Astrocyte of the spinal cord (primary cell): Measurements from ENCODE around the gene ANKS1B.

Source experiments
- DNase-seq: peaks from one replicate; pipeline ENCODE4 v3.0.0; 2011; ENCODE audit warnings: low read depth, low spot score
- H3K4me3 ChIP-seq: 2 replicates; pipeline ENCODE4 v1.5.1; 2011; ENCODE audit warnings: low read depth, mild to moderate bottlenecking, low read length, moderate library complexity
- in situ Hi-C: cut with HindIII; loops from 2 replicates; pipeline ENCODE4 v1.10.0; 2017; ENCODE audit warnings: low sequenced_read_pairs
- TF ChIP-seq, protein P1 (sequence below): IDR thresholded peaks from 2 replicates; pipeline ENCODE4 v1.5.1; 2012; ENCODE audit warnings: low read depth, mild to moderate bottlenecking, low read length, inconsistent platforms

The ANKS1B gene

DNA sequence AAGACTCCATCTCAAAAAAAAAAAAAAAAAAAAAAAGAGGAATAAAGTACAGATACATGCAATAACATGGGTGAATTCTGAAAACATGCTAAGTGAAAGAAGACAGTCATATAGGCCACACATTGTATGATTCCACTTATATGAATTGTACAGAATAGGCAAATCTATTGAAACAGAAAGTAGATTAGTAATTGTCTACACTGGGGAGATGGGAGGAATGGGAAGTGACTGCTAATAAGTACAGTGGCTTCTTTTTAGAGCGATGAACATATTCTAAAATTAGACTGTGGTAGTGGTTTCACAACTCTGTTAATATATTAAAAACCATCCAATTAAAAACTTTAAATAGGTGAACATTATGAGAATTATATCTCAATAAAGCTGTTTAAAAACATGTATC is 74.4 kb downstream of the ANKS1B start:
- TF ChIP-seq, protein P1, sequence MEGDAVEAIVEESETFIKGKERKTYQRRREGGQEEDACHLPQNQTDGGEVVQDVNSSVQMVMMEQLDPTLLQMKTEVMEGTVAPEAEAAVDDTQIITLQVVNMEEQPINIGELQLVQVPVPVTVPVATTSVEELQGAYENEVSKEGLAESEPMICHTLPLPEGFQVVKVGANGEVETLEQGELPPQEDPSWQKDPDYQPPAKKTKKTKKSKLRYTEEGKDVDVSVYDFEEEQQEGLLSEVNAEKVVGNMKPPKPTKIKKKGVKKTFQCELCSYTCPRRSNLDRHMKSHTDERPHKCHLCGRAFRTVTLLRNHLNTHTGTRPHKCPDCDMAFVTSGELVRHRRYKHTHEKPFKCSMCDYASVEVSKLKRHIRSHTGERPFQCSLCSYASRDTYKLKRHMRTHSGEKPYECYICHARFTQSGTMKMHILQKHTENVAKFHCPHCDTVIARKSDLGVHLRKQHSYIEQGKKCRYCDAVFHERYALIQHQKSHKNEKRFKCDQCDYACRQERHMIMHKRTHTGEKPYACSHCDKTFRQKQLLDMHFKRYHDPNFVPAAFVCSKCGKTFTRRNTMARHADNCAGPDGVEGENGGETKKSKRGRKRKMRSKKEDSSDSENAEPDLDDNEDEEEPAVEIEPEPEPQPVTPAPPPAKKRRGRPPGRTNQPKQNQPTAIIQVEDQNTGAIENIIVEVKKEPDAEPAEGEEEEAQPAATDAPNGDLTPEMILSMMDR = no peak
- in situ Hi-C loops = no loop called here
- DNase-seq = no peak
- H3K4me3 ChIP-seq = no peak overlapping the region

DNA sequence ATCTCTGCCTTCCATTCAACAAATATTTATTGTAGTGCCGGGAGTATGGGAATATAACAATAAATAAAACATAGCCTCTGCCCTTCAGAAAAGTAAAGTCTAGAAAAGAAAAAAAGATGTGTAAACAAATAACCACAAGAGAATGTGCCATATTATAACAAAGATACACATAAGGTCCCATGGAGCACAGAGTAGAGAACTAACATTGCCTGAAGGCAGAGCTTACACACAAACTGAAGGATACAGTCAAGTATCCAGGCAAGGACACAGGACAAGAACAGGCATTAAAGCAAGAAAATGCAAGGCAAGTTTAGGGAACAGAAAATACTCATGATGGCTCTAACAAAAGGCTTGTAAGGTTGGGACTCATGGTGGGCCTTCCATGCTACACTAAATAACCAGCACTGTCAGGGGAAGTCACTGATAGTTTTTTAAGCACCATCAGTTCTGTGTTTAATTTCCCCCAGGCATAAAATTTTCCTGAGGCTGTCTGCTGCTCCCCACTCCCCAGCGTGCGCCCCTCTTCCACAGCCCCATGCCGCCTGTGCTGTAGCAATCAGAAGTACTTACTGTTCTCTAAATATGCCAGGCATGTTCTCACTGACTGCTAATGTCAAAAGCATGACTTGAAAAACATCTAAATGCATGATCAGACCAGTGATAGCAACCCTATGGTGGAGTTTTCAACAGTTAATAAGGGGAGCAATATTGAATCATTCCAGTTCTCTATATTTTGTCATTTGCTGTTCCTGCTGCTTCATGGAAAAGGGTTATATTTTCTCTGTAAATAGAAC is 77.8 kb downstream of the ANKS1B start:
- in situ Hi-C loops = no loop called here
- no peak for DNase-seq
- TF ChIP-seq, protein P1 = no peak
- no peak overlapping the region for H3K4me3 ChIP-seq

DNA sequence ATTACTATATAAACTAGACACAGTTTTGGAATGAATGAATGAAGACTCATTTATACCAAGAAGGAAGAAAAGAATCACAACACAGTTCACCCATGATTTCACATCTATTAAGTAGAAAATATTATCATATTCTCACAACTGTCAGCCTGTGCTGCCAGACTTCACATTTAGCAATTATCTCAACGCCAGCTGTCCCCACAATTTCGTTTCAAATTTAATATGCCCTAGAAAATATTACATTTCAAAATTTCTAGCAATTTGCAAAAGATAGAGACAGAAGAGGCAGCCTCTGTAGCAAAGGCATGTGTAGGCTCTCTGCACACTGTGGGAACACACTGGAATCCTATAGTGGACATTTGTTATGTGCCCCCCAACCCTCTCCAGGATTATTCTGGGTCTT is 83.6 kb downstream of the ANKS1B start:
- in situ Hi-C loops = no loop called here
- TF ChIP-seq, protein P1 = no peak
- no peak overlapping the region for H3K4me3 ChIP-seq
- DNase-seq = no peak

DNA sequence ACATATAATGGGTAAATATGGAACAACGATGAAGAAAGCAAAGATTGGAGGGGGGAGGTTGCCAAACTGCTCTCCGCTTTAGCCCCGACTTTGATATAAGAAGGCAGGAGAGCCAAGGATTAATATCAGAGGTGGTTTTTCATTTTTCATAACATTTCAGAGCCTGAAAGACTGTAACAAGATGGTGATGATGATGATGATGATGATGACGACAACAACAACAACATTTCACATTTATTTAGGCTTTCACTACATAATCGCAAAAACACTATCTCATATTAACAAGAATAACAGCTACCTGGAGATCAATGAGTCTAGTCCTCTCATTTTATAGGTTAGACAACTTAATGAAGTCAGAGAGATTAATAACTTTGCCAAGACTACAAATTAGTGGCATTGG is 86.1 kb downstream of the ANKS1B start:
- H3K4me3 ChIP-seq = no peak overlapping the region
- TF ChIP-seq, protein P1 = no peak
- no peak for DNase-seq
- in situ Hi-C loops = no loop called here

DNA sequence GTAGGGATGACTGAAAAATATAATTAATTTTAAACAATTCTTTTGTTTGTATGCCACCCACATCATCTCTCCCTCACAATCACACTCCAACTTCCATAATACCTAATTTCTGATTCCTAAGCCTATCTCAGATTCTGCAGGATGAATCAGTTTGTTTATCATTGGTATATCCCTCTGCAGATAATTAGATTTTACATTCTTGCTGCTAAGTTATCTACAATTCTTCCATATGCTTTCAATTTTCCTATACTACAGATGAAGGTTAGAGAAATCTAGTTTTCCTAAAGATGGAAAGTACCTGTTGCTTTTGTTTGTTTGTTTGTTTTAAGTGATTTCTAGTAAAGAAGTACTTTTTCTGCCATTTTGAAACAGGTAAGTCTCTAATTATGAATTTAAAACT is 105.3 kb downstream of the ANKS1B start:
- no peak for DNase-seq
- TF ChIP-seq, protein P1 = no peak
- no peak overlapping the region for H3K4me3 ChIP-seq
- in situ Hi-C loops = no loop called here

DNA sequence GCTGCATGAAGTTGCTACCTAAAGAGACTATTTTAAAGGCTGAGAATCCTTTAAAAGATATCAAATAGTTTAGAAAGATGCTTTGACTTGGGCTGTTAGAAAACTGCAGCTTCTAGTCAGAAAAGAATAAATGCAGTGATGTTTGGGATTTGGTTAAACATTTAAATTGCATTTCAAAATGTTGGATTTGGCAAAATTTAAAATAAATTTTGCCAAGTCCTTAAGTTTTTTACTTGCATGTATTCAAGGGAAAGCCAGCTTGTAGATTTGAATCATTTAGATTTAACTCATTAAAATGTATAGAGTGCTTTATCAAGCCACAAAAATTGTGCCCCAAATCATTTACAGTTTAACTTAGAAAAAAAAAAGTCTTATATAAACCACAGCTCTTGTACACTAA is 109.7 kb downstream of the ANKS1B start:
- TF ChIP-seq, protein P1 = no peak
- no peak overlapping the region for H3K4me3 ChIP-seq
- DNase-seq = no peak
- in situ Hi-C loops = no loop called here
